ENCODE measurements around the gene SMIM5. TPM values are rescaled to one million over a fixed set of nuclear protein-coding genes. Genes with fewer than 3 reads are reported as not detected.

SMIM5 gene
- total and polyA plus RNA-seq, 2 of the 13 experiments (the other 11 are each of a cell fraction or from before 2014, with no cell fraction given) = not detected

DNA sequence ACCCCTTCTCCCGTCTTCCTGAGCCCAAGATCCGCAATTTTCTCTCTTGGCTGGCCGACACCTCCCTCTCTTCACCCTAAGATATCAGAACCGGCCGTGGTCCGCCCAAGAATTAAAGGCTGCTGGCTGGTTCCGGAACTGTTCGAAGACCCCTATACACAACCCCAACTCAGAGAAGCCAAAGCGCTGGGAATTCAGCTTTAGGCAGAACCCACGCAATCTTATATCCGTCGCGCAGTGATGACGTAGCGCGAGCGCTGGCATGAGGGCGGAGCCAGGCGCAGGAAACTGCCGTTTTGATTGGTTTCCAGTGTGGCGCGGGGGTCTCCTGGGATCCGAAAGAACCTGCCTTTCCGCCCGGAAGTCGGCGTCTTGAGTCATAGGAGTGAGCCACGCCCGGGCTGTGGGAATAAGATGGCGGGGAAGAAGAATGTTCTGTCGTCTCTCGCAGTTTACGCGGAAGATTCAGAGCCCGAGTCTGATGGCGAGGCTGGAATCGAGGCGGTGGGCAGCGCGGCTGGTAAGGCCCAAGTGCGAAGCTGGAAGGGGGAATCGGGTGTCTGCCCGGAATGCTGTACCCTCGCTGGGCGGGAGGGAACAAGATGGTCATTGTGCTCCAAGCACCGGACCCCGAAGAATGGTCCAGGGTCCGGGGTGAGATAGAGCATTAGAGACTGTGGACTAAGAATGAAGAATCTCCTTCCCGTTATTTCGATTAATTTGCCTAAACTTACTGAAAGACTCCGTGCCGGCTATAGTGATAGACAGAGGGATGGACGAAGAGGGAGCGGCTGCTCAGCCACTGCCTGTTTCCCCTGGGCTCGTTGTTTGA is 33.9 kb downstream of the SMIM5 start, which contains the start of the genes RECQL5 and SAP30BP (continued):
- TF ChIP-seq, protein P1, sequence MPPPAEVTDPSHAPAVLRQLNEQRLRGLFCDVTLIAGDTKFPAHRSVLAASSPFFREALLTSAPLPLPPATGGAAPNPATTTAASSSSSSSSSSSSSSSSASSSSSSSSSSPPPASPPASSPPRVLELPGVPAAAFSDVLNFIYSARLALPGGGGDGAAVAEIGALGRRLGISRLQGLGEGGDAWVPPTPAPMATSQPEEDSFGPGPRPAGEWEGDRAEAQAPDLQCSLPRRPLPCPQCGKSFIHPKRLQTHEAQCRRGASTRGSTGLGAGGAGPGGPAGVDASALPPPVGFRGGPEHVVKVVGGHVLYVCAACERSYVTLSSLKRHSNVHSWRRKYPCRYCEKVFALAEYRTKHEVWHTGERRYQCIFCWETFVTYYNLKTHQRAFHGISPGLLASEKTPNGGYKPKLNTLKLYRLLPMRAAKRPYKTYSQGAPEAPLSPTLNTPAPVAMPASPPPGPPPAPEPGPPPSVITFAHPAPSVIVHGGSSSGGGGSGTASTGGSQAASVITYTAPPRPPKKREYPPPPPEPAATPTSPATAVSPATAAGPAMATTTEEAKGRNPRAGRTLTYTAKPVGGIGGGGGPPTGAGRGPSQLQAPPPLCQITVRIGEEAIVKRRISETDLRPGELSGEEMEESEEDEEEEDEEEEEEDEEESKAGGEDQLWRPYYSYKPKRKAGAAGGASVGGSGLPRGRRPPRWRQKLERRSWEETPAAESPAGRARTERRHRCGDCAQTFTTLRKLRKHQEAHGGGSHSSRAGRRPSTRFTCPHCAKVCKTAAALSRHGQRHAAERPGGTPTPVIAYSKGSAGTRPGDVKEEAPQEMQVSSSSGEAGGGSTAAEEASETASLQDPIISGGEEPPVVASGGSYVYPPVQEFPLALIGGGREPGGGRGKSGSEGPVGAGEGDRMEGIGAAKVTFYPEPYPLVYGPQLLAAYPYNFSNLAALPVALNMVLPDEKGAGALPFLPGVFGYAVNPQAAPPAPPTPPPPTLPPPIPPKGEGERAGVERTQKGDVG (CRISPR knock-in tag; IDR thresholded peaks at IDR 0.05; ENCODE audit: borderline replicate concordance) = 0 out of 2 replicates have a peak, but pooled peaks have one; percentile 23
- no peak for TF ChIP-seq ZNF12 (CRISPR knock-in tag; IDR thresholded peaks at IDR 0.05)
- TF ChIP-seq SNAI1 (CRISPR knock-in tag; IDR thresholded peaks at IDR 0.05; ENCODE audit: borderline replicate concordance) = no peak; the same call in 1 of the 2 replicates
- no peak for TF ChIP-seq SYNCRIP (IDR thresholded peaks at IDR 0.05; ENCODE audit: insufficient read depth, low read depth, low read length)
- TF ChIP-seq, protein P2, sequence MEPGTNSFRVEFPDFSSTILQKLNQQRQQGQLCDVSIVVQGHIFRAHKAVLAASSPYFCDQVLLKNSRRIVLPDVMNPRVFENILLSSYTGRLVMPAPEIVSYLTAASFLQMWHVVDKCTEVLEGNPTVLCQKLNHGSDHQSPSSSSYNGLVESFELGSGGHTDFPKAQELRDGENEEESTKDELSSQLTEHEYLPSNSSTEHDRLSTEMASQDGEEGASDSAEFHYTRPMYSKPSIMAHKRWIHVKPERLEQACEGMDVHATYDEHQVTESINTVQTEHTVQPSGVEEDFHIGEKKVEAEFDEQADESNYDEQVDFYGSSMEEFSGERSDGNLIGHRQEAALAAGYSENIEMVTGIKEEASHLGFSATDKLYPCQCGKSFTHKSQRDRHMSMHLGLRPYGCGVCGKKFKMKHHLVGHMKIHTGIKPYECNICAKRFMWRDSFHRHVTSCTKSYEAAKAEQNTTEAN (CRISPR knock-in tag; conservative IDR thresholded peaks at IDR 0.05) = no peak; the same call in 1 of the 2 replicates
- peak; percentile 40; the same call in 1 of the 2 replicates for TF ChIP-seq GATAD2A (CRISPR knock-in tag; IDR thresholded peaks at IDR 0.05)
- no peak for TF ChIP-seq ZNF124 (CRISPR knock-in tag; IDR thresholded peaks at IDR 0.05)
- TF ChIP-seq, protein P3, sequence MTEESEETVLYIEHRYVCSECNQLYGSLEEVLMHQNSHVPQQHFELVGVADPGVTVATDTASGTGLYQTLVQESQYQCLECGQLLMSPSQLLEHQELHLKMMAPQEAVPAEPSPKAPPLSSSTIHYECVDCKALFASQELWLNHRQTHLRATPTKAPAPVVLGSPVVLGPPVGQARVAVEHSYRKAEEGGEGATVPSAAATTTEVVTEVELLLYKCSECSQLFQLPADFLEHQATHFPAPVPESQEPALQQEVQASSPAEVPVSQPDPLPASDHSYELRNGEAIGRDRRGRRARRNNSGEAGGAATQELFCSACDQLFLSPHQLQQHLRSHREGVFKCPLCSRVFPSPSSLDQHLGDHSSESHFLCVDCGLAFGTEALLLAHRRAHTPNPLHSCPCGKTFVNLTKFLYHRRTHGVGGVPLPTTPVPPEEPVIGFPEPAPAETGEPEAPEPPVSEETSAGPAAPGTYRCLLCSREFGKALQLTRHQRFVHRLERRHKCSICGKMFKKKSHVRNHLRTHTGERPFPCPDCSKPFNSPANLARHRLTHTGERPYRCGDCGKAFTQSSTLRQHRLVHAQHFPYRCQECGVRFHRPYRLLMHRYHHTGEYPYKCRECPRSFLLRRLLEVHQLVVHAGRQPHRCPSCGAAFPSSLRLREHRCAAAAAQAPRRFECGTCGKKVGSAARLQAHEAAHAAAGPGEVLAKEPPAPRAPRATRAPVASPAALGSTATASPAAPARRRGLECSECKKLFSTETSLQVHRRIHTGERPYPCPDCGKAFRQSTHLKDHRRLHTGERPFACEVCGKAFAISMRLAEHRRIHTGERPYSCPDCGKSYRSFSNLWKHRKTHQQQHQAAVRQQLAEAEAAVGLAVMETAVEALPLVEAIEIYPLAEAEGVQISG (CRISPR knock-in tag; IDR thresholded peaks at IDR 0.05) = peak; percentile 93
- 0 out of 2 replicates have a peak, but pooled peaks have one; percentile 48 for TF ChIP-seq GTF3A (CRISPR knock-in tag; conservative IDR thresholded peaks at IDR 0.05)
- TF ChIP-seq NFKB2 (CRISPR knock-in tag; IDR thresholded peaks at IDR 0.05; ENCODE audit: borderline replicate concordance) = peak; percentile 64; the same call in 1 of the 2 replicates
- peak; percentile 96 for TF ChIP-seq SRSF1 (optimal IDR thresholded peaks at IDR 0.05; ENCODE audit: low read depth, low read length)
- TF ChIP-seq NKX3-1 (CRISPR knock-in tag; IDR thresholded peaks at IDR 0.05) = no peak
- no peak for TF ChIP-seq JDP2 (CRISPR knock-in tag; IDR thresholded peaks at IDR 0.05; ENCODE audit: borderline replicate concordance)
- no peak for TF ChIP-seq RELA (CRISPR knock-in tag; IDR thresholded peaks at IDR 0.05)
- TF ChIP-seq, protein P4, sequence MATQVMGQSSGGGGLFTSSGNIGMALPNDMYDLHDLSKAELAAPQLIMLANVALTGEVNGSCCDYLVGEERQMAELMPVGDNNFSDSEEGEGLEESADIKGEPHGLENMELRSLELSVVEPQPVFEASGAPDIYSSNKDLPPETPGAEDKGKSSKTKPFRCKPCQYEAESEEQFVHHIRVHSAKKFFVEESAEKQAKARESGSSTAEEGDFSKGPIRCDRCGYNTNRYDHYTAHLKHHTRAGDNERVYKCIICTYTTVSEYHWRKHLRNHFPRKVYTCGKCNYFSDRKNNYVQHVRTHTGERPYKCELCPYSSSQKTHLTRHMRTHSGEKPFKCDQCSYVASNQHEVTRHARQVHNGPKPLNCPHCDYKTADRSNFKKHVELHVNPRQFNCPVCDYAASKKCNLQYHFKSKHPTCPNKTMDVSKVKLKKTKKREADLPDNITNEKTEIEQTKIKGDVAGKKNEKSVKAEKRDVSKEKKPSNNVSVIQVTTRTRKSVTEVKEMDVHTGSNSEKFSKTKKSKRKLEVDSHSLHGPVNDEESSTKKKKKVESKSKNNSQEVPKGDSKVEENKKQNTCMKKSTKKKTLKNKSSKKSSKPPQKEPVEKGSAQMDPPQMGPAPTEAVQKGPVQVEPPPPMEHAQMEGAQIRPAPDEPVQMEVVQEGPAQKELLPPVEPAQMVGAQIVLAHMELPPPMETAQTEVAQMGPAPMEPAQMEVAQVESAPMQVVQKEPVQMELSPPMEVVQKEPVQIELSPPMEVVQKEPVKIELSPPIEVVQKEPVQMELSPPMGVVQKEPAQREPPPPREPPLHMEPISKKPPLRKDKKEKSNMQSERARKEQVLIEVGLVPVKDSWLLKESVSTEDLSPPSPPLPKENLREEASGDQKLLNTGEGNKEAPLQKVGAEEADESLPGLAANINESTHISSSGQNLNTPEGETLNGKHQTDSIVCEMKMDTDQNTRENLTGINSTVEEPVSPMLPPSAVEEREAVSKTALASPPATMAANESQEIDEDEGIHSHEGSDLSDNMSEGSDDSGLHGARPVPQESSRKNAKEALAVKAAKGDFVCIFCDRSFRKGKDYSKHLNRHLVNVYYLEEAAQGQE (IDR thresholded peaks at IDR 0.05; ENCODE audit: borderline replicate concordance in 1 of 2, low read depth in 1 of 2, low read length in 2 of 2) = no peak; a peak in 1 of 4 replicates
- no peak; the same call in 1 of the 2 replicates for TF ChIP-seq ZNF547 (CRISPR knock-in tag; IDR thresholded peaks at IDR 0.05)
- TF ChIP-seq ETV6 (CRISPR knock-in tag; conservative IDR thresholded peaks at IDR 0.05) = no peak
- no peak for TF ChIP-seq ONECUT2 (CRISPR knock-in tag; IDR thresholded peaks at IDR 0.05)

Measured in HepG2 (cell line).